ENCODE data around the gene DENND1A. TPM values are rescaled to one million over a fixed set of nuclear protein-coding genes. Genes with fewer than 3 reads are reported as not detected.
A peak's percentile ranks its signal among the peaks of the same experiment; 100 is the strongest.

Gene DENND1A
- total and polyA plus RNA-seq, 2 of the 13 experiments (the other 11 are each of a cell fraction or from before 2014, with no cell fraction given): 14.8 to 30.1 TPM

DNA sequence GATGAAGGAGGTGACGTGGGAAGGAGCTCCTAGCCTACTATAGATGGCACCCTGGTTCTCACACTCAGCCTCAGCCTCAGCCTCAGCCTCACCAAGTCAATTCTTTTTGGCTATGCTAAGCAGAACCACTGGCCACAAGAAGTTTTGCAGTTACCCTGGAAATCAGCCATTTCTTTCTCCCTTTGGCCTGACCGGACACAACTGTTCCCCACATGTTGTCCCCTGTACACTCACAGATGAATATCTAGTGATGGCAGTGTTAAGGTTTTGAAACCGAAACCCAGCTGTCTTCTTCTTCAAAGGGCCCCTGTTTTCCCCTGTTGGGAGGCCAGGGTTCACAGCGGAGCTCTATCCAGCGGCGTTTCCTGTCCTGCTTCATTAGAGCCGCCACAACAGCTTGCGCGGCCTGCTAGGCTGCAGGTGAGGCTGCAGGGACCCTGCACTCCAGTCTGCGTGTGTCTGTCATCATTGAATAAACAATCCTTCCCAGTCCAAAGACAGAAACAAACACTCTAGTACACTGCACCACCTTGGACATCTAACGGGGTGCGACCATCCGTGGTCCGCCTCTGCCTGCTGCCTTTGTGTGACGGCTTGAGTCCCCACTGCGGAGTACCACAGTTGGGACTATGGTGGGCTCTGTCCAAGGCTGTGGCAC lies 250.5 kb downstream of the DENND1A start (continued):
- TF ChIP-seq, protein P1, sequence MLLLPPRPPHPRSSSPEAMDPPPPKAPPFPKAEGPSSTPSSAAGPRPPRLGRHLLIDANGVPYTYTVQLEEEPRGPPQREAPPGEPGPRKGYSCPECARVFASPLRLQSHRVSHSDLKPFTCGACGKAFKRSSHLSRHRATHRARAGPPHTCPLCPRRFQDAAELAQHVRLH (CRISPR knock-in tag; IDR thresholded peaks at IDR 0.05; ENCODE audit: borderline replicate concordance, low read depth): peak; percentile 56; the same call in 1 of the 2 replicates
- TF ChIP-seq TEAD3 (CRISPR knock-in tag; optimal IDR thresholded peaks at IDR 0.05; ENCODE audit: borderline replicate concordance) (peak; percentile 58), ZSCAN25 (CRISPR knock-in tag; IDR thresholded peaks at IDR 0.05) (0 out of 2 replicates have a peak, but pooled peaks have one; percentile 23), PHB2 (IDR thresholded peaks at IDR 0.05; ENCODE audit: partially characterized antibody) (no peak), LCORL (IDR thresholded peaks at IDR 0.05) (no peak), LCORL (CRISPR knock-in tag; IDR thresholded peaks at IDR 0.05) (peak; percentile 60; the same call in 1 of the 2 replicates), RBAK (CRISPR knock-in tag; IDR thresholded peaks at IDR 0.05) (no peak), ZBTB42 (CRISPR knock-in tag; IDR thresholded peaks at IDR 0.05) (no peak), ZNF75D (CRISPR knock-in tag; IDR thresholded peaks at IDR 0.05; ENCODE audit: borderline replicate concordance) (no peak), GTF3A (CRISPR knock-in tag; conservative IDR thresholded peaks at IDR 0.05) (no peak), AGO2 (optimal IDR thresholded peaks at IDR 0.05; ENCODE audit: low read depth, low read length) (no peak)
- TF ChIP-seq, protein P2, sequence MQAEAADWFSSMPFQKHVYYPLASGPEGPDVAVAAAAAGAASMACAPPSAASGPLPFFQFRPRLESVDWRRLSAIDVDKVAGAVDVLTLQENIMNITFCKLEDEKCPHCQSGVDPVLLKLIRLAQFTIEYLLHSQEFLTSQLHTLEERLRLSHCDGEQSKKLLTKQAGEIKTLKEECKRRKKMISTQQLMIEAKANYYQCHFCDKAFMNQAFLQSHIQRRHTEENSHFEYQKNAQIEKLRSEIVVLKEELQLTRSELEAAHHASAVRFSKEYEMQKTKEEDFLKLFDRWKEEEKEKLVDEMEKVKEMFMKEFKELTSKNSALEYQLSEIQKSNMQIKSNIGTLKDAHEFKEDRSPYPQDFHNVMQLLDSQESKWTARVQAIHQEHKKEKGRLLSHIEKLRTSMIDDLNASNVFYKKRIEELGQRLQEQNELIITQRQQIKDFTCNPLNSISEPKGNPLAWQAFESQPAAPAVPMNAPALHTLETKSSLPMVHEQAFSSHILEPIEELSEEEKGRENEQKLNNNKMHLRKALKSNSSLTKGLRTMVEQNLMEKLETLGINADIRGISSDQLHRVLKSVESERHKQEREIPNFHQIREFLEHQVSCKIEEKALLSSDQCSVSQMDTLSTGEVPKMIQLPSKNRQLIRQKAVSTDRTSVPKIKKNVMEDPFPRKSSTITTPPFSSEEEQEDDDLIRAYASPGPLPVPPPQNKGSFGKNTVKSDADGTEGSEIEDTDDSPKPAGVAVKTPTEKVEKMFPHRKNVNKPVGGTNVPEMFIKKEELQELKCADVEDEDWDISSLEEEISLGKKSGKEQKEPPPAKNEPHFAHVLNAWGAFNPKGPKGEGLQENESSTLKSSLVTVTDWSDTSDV (CRISPR knock-in tag; IDR thresholded peaks at IDR 0.05): no peak
- TF ChIP-seq, protein P3, sequence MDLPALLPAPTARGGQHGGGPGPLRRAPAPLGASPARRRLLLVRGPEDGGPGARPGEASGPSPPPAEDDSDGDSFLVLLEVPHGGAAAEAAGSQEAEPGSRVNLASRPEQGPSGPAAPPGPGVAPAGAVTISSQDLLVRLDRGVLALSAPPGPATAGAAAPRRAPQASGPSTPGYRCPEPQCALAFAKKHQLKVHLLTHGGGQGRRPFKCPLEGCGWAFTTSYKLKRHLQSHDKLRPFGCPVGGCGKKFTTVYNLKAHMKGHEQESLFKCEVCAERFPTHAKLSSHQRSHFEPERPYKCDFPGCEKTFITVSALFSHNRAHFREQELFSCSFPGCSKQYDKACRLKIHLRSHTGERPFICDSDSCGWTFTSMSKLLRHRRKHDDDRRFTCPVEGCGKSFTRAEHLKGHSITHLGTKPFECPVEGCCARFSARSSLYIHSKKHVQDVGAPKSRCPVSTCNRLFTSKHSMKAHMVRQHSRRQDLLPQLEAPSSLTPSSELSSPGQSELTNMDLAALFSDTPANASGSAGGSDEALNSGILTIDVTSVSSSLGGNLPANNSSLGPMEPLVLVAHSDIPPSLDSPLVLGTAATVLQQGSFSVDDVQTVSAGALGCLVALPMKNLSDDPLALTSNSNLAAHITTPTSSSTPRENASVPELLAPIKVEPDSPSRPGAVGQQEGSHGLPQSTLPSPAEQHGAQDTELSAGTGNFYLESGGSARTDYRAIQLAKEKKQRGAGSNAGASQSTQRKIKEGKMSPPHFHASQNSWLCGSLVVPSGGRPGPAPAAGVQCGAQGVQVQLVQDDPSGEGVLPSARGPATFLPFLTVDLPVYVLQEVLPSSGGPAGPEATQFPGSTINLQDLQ (CRISPR knock-in tag; IDR thresholded peaks at IDR 0.05): no peak
- TF ChIP-seq, protein P4, sequence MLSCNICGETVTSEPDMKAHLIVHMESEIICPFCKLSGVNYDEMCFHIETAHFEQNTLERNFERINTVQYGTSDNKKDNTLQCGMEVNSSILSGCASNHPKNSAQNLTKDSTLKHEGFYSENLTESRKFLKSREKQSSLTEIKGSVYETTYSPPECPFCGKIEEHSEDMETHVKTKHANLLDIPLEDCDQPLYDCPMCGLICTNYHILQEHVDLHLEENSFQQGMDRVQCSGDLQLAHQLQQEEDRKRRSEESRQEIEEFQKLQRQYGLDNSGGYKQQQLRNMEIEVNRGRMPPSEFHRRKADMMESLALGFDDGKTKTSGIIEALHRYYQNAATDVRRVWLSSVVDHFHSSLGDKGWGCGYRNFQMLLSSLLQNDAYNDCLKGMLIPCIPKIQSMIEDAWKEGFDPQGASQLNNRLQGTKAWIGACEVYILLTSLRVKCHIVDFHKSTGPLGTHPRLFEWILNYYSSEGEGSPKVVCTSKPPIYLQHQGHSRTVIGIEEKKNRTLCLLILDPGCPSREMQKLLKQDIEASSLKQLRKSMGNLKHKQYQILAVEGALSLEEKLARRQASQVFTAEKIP (CRISPR knock-in tag; IDR thresholded peaks at IDR 0.05; ENCODE audit: borderline replicate concordance): no peak
- TF ChIP-seq, protein P5, sequence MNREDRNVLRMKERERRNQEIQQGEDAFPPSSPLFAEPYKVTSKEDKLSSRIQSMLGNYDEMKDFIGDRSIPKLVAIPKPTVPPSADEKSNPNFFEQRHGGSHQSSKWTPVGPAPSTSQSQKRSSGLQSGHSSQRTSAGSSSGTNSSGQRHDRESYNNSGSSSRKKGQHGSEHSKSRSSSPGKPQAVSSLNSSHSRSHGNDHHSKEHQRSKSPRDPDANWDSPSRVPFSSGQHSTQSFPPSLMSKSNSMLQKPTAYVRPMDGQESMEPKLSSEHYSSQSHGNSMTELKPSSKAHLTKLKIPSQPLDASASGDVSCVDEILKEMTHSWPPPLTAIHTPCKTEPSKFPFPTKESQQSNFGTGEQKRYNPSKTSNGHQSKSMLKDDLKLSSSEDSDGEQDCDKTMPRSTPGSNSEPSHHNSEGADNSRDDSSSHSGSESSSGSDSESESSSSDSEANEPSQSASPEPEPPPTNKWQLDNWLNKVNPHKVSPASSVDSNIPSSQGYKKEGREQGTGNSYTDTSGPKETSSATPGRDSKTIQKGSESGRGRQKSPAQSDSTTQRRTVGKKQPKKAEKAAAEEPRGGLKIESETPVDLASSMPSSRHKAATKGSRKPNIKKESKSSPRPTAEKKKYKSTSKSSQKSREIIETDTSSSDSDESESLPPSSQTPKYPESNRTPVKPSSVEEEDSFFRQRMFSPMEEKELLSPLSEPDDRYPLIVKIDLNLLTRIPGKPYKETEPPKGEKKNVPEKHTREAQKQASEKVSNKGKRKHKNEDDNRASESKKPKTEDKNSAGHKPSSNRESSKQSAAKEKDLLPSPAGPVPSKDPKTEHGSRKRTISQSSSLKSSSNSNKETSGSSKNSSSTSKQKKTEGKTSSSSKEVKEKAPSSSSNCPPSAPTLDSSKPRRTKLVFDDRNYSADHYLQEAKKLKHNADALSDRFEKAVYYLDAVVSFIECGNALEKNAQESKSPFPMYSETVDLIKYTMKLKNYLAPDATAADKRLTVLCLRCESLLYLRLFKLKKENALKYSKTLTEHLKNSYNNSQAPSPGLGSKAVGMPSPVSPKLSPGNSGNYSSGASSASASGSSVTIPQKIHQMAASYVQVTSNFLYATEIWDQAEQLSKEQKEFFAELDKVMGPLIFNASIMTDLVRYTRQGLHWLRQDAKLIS (CRISPR knock-in tag; IDR thresholded peaks at IDR 0.05): no peak
- TF ChIP-seq, protein P6, sequence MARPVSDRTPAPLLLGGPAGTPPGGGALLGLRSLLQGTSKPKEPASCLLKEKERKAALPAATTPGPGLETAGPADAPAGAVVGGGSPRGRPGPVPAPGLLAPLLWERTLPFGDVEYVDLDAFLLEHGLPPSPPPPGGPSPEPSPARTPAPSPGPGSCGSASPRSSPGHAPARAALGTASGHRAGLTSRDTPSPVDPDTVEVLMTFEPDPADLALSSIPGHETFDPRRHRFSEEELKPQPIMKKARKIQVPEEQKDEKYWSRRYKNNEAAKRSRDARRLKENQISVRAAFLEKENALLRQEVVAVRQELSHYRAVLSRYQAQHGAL (CRISPR knock-in tag; IDR thresholded peaks at IDR 0.05; ENCODE audit: not compliant biosample characterization): no peak
